Right lobe of liver (tissue), 6 donors: Measurements from ENCODE around the gene RPRD1B. TPM values are rescaled to one million over a fixed set of nuclear protein-coding genes. Genes with fewer than 3 reads are reported as not detected.
A peak's percentile ranks its signal among the peaks of the same experiment; 100 is the strongest.

Experiments
- ATAC-seq, 4 donors: fragments of 200-7000 bp; cut with Tn5 transposase; one replicate each; pipeline ENCODE4 v1.9.1; 2020; ENCODE audit warnings: mild to moderate bottlenecking in 4 of 4, moderate library complexity in 4 of 4
- DNase-seq, 3 donors: peaks; one replicate each; pipeline ENCODE4 v3.0.0-alpha.2; 2020
- H3K27ac ChIP-seq, 3 donors: fragments of 200-600 bp; one replicate each; pipeline ENCODE4 v1.8.0; 2022
- H3K27me3 ChIP-seq, 2 donors: fragments of 200-600 bp; one replicate each; pipeline ENCODE4 v1.8.0; 2022
- H3K36me3 ChIP-seq, 4 donors: fragments of 200-600 bp; sonication (generic) in 1 of 4; one replicate each; pipeline versions ENCODE4 v1.5.1 to v1.8.0; 2017 to 2022; ENCODE audit warnings: control low read depth in 1 of 4
- H3K4me1 ChIP-seq, 4 donors: fragments of 200-600 bp; sonication (generic) in 1 of 4; one replicate each; pipeline versions ENCODE4 v1.5.1 to v1.8.0; 2017 to 2022; ENCODE audit warnings: control low read depth in 1 of 4
- H3K4me3 ChIP-seq, 3 donors: fragments of 200-600 bp; one replicate each; pipeline ENCODE4 v1.8.0; 2022
- H3K9me3 ChIP-seq, 4 donors: fragments of 200-600 bp; sonication (generic) in 1 of 4; one replicate each; pipeline versions ENCODE4 v1.5.1 to v1.8.0; 2017 to 2022; ENCODE audit warnings: control low read depth in 1 of 4
- POLR2A ChIP-seq: fragments of 450-650 bp; IDR thresholded peaks from one replicate; pipeline ENCODE4 v1.6.1; 2017; ENCODE audit warnings: antibody characterized with exemption, mild to moderate bottlenecking
- WGBS: methylation state at CpG from one replicate; pipeline ENCODE4 v1.1.6; 2018; ENCODE audit warnings: low coverage, low lambda C conversion rate; ENCODE audit not compliant: insufficient coverage; ENCODE audit errors: missing lambda C conversion rate; 5-methylcytosine and 5-hydroxymethylcytosine counted together
- intact Hi-C, 2 donors: fragments of 100-400 bp; cut with DNase I; formaldehyde crosslinking; loops; one replicate each; pipeline versions ENCODE4 v1.11.2 to v1.14.1; 2022
- long read RNA-seq: library from polyadenylated mRNA; unstranded; transcript quantifications from one replicate; pipeline ENCODE4 v2.0.0, GENCODE V29; 2019
- total RNA-seq, 6 experiments: library from RNA; depleted of rRNA in 2 of 6; stranded (reverse); fragments of >200 nt in 2 of 6; fragmentation: NEBNext Ultra II Directional in 3 of 6; extraction: Animal tissue kit (Norgen Biotek cat#: 25700) in 3 of 6; gene quantifications; one replicate each; pipeline versions ENCODE4 v1.1.0 to v1.2.4, GENCODE V29; 2016 to 2023
- TF ChIP-seq, protein P1 (sequence below), 4 donors: fragments of 200-600 bp in 3 of 4; fragments of 450-650 bp in 1 of 4; IDR thresholded peaks; one replicate each; pipeline versions ENCODE4 v1.5.1 to v1.8.0; 2016 to 2022; ENCODE audit warnings: antibody characterized with exemption in 4 of 4, mild to moderate bottlenecking in 2 of 4
- donor health status: DM: no; HTN: yes; CAD: no.
- donor health status: DM: no; HTN: no; CAD: no.
- donor health status: DM: no; HTN: no; CAD: no.
- donor health status: DM: no; HTN: yes; CAD: no.
- donor health status: DM: no; HTN: yes; CAD: no.

RPRD1B gene, protein sequence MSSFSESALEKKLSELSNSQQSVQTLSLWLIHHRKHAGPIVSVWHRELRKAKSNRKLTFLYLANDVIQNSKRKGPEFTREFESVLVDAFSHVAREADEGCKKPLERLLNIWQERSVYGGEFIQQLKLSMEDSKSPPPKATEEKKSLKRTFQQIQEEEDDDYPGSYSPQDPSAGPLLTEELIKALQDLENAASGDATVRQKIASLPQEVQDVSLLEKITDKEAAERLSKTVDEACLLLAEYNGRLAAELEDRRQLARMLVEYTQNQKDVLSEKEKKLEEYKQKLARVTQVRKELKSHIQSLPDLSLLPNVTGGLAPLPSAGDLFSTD
- 100 to 1,000 TPM in 1 of 6 experiments, 10 to 100 TPM in 5; 25.0 to 153 (median 37.9) TPM for total RNA-seq
- long read RNA-seq, partial matches to known transcripts, result 0 of 1 reads
- long read RNA-seq, other reads (novel, unspliced or antisense), result 1 of 1 reads

DNA sequence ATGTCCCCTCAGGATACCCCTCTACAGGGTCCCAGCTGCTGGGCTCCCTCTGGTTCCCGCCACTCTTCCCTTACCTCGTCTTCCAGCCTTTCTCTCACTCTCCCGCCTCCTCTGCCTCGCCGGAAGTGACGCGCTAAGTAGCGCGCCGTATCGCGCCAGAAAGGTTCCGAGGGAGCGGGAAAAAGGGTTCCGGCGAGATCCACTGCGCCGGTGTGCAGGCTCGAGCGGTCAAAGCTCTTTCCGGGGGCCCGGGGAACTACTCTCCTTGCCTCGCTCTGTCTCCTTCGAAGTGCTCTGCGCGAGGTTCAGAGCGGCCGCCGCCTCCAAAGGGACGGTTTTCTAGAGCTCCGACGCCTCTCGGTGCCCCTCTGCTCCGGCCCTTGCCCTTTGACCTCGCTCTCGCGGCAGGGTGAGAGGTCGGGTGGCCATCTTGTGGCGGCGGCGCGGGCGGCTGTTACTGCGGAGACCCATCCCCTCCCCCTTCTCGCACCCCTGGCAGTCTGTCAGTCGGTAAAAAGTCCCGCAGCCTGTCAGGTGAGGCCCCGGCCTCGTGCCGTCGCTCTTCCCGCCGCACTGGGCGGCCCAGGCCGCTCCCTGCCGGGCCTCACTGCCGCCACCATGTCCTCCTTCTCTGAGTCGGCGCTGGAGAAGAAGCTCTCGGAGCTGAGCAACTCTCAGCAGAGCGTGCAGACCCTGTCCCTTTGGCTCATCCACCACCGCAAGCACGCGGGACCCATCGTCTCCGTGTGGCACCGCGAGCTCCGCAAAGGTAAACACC is at the start of gene RPRD1B, which contains the start of gene TTI1:
Gene RPRD1B (plus strand): TSS at position 417 of the 778 bp plus-strand sequence. CDS start 202 bp downstream, at position 619.
Gene TTI1 (minus strand): TSS at position 127 of the 778 bp plus-strand sequence. CDS start 19,640 bp downstream, outside the sequence.
- Histone ChIP-seq H3K4me1 (peaks cover 0 to 43% (median 6%) of the 10 kb centered on the region in 4 donors), H3K27me3 (no peaks in the 10 kb centered on the region), H3K4me3 (peak within 1 kb of the TSS; percentile 62 to 96 (median 91)), H3K9me3 (no peaks in the 10 kb centered on the region), H3K36me3 (no peaks in the 10 kb centered on the region), H3K27ac (peak within 1 kb of the TSS; percentile 89 to 98 (median 94))
- under 1% methylated on average over 25 of the region's 69 CpGs for WGBS
- peak; percentile 91 to 93 (median 92) for DNase-seq
- peak; percentile 91 to 95 (median 93) for ATAC-seq
- peak; percentile 63 for TF ChIP-seq POLR2A
- TF ChIP-seq, protein P1, sequence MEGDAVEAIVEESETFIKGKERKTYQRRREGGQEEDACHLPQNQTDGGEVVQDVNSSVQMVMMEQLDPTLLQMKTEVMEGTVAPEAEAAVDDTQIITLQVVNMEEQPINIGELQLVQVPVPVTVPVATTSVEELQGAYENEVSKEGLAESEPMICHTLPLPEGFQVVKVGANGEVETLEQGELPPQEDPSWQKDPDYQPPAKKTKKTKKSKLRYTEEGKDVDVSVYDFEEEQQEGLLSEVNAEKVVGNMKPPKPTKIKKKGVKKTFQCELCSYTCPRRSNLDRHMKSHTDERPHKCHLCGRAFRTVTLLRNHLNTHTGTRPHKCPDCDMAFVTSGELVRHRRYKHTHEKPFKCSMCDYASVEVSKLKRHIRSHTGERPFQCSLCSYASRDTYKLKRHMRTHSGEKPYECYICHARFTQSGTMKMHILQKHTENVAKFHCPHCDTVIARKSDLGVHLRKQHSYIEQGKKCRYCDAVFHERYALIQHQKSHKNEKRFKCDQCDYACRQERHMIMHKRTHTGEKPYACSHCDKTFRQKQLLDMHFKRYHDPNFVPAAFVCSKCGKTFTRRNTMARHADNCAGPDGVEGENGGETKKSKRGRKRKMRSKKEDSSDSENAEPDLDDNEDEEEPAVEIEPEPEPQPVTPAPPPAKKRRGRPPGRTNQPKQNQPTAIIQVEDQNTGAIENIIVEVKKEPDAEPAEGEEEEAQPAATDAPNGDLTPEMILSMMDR (IDR thresholded peaks at IDR 0.05), result no peak
- intact Hi-C loops, result no loop called here

DNA sequence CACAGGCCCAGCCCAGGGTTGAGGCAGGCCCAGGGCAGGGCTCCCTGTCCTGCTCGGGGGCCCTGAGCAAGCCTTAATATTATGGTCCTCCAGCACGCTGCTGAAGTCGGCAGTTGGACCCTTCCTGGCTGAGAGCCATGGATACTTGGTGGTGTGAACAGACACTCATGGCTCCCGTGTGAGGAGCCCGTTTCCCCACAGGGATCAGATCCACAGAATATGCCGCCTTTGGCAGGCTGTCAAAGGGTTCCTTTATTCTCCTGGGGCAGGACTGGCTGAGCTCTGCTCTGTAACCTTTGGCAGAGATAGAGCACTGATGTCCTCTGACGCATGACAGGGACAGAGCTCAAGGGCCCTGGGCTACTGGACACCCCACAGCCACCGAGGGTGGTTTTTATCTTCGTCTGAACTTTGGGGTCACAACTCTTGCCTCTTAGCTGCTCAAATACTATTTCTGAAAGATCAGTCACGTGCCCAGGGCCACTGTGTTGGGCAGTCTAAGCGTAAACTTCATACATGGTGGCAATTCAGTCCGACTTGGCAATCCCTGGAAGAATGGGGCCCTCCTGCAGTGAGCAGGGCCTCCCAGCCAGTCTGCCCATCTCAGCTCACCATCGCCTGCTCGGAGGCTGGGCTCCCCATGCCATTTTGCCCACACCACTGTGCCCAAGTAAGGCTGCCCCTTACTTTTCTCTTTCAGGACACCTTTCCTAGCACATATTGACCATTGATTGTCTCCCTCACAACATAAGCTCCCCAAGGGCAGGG is 49.3 kb upstream of the RPRD1B start:
- peaks cover 0 to 48% (median 19%) of the 10 kb centered on the region in 4 donors for H3K4me1 ChIP-seq
- WGBS, result 30% methylated on average over 5 of the region's 14 CpGs
- H3K9me3 ChIP-seq, result no peaks in the 10 kb centered on the region
- DNase-seq (peak; percentile 53 to 93 (median 87)), ATAC-seq (peak; percentile 79 to 88 (median 84))
- intact Hi-C loops, result no loop called here
- no peak for TF ChIP-seq POLR2A
- TF ChIP-seq, protein P1 (IDR thresholded peaks at IDR 0.05), result no peak
- no peaks in the 10 kb centered on the region for H3K36me3 ChIP-seq
- H3K27ac ChIP-seq, result peak overlapping the region in 2 of 3 donors; percentile 77 to 83
- no peak overlapping the region for H3K4me3 ChIP-seq
- H3K27me3 ChIP-seq, result no peaks in the 10 kb centered on the region

DNA sequence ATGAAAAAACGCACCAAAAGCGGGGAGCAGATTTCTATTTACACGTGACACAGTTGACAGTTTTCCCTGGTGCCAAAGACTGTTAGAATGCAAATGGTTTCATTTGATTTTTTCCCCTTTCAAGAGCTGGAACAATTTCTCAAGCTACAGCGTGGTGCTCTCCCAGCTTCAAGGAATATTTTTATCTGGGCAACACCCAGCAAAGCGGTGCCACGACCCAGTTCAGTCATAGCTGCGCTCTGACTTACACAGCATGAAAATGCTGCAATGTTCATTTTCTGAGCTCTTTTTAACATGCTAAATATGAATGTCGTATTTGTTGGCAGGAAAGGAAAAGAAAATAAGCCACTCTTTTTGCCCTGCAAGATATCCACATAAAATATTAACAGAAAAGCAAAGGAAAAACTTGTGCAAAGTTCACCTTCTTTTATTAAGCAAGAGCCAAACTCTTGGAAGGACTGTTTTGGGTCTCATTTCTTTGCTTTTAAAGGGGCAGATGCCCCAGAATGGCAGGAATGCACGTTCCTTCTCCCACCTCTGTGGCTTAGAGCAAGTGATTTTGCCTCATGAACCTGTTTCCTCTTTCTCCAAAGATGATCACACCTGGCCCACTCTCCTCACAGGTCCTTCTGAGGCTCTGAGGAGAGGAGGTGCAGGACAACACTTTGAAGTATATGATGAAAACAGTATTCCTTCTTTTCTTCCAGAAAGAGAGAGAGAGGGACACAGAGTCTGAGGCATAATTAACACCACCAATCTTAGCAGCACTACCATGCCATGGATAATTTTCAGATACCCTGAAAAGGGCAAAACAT is 47.3 kb upstream of the RPRD1B start:
- H3K27ac ChIP-seq, result peak overlapping the region; percentile 2 to 83 (median 83)
- no peaks in the 10 kb centered on the region for H3K9me3 ChIP-seq
- ATAC-seq (peak in 2 of 4 donors; percentile 21 to 31), DNase-seq (no peak)
- no peak for TF ChIP-seq POLR2A
- TF ChIP-seq, protein P1 (IDR thresholded peaks at IDR 0.05), result no peak
- 31% methylated on average over 9 of the region's 9 CpGs for WGBS
- H3K36me3 ChIP-seq, result no peaks in the 10 kb centered on the region
- H3K27me3 ChIP-seq, result no peaks in the 10 kb centered on the region
- peak overlapping the region in 1 of 3 donors; percentile 6 for H3K4me3 ChIP-seq
- intact Hi-C loops, result no loop called here
- H3K4me1 ChIP-seq, result peaks cover 0 to 64% (median 24%) of the 10 kb centered on the region in 4 donors
